H9 (cell line): Measurements from ENCODE around the gene DHX36. TPM values are rescaled to one million over a fixed set of nuclear protein-coding genes. Genes with fewer than 3 reads are reported as not detected.

Source experiments
- DNase-seq: peaks from one replicate; pipeline ENCODE4 v3.0.0-alpha.2; 2017
- H2AFZ ChIP-seq: one replicate; pipeline ENCODE4 v1.6.1; 2013; ENCODE audit warnings: mild to moderate bottlenecking, low read length, control low read depth, moderate library complexity
- H2AK5ac ChIP-seq: 2 replicates; pipeline ENCODE4 v1.6.1; 2013; ENCODE audit warnings: low read length, control low read depth, mixed read lengths; ENCODE audit not compliant: insufficient read length
- H2BK120ac ChIP-seq: one replicate; pipeline ENCODE4 v1.6.1; 2013; ENCODE audit warnings: low read depth, mild to moderate bottlenecking, low read length, control low read depth, inconsistent platforms; ENCODE audit not compliant: poor library complexity, severe bottlenecking
- H2BK12ac ChIP-seq: 2 replicates; pipeline ENCODE4 v1.6.1; 2013; ENCODE audit warnings: low read length, control low read depth, mixed read lengths, low read depth; ENCODE audit not compliant: insufficient read length
- H2BK15ac ChIP-seq: 2 replicates; pipeline ENCODE4 v1.6.1; 2013; ENCODE audit warnings: low read depth, low read length, control low read depth
- H2BK20ac ChIP-seq: one replicate; pipeline ENCODE4 v1.6.1; 2013; ENCODE audit warnings: low read depth, mild to moderate bottlenecking, low read length, control low read depth, inconsistent platforms; ENCODE audit not compliant: poor library complexity, severe bottlenecking
- H2BK5ac ChIP-seq: 2 replicates; pipeline ENCODE4 v1.6.1; 2013; ENCODE audit warnings: low read length, control low read depth, mixed read lengths; ENCODE audit not compliant: insufficient read length
- H3K14ac ChIP-seq: 2 replicates; pipeline ENCODE4 v1.6.1; 2013; ENCODE audit warnings: low read length, control low read depth; ENCODE audit not compliant: insufficient read depth
- H3K18ac ChIP-seq: 2 replicates; pipeline ENCODE4 v1.6.1; 2013; ENCODE audit warnings: low read depth, mild to moderate bottlenecking, mixed read lengths, low read length, control low read depth; ENCODE audit not compliant: insufficient read length
- H3K23ac ChIP-seq: 2 replicates; pipeline ENCODE4 v1.6.1; 2013; ENCODE audit warnings: low read length, control low read depth, mixed read lengths, low read depth; ENCODE audit not compliant: insufficient read length
- H3K23me2 ChIP-seq: 2 replicates; pipeline ENCODE4 v1.6.1; 2013; ENCODE audit warnings: low read depth, mild to moderate bottlenecking, mixed read lengths, low read length, control low read depth; ENCODE audit not compliant: insufficient read length, poor library complexity, severe bottlenecking
- H3K27ac ChIP-seq: 2 replicates; pipeline ENCODE4 v1.5.1; 2013; ENCODE audit warnings: low read length, control low read depth, mixed read lengths, low read depth; ENCODE audit not compliant: insufficient read length
- H3K27me3 ChIP-seq: 2 replicates; pipeline ENCODE4 v1.6.1; 2013; ENCODE audit warnings: low read length, control low read depth, inconsistent platforms; ENCODE audit not compliant: insufficient read depth
- H3K4ac ChIP-seq: 2 replicates; pipeline ENCODE4 v1.6.1; 2013; ENCODE audit warnings: low read depth, mild to moderate bottlenecking, control low read depth, inconsistent platforms, low read length, moderate library complexity
- H3K4me1 ChIP-seq: 2 replicates; pipeline ENCODE4 v1.6.1; 2013; ENCODE audit warnings: low read length, control low read depth, inconsistent platforms; ENCODE audit not compliant: insufficient read depth
- H3K4me2 ChIP-seq: 2 replicates; pipeline ENCODE4 v1.6.1; 2013; ENCODE audit warnings: low read length, control low read depth, mixed read lengths; ENCODE audit not compliant: insufficient read length, insufficient read depth
- H3K56ac ChIP-seq: 2 replicates; pipeline ENCODE4 v1.6.1; 2013; ENCODE audit warnings: low read depth, mild to moderate bottlenecking, mixed read lengths, low read length, control low read depth; ENCODE audit not compliant: insufficient read length
- H3K79me1 ChIP-seq: 2 replicates; pipeline ENCODE4 v1.6.1; 2013; ENCODE audit warnings: low read depth, mild to moderate bottlenecking, moderate library complexity, low read length, control low read depth, inconsistent platforms; ENCODE audit not compliant: insufficient read depth, poor library complexity, severe bottlenecking
- H3K79me2 ChIP-seq: 2 replicates; pipeline ENCODE4 v1.6.1; 2013; ENCODE audit warnings: low read length, control low read depth, inconsistent platforms; ENCODE audit not compliant: insufficient read depth
- H3K9ac ChIP-seq: 2 replicates; pipeline ENCODE4 v1.6.1; 2013; ENCODE audit warnings: low read length, control low read depth, mixed read lengths; ENCODE audit not compliant: insufficient read length; ENCODE audit errors: extremely low read depth
- H3K9me3 ChIP-seq: one replicate; pipeline ENCODE4 v1.6.1; 2013; ENCODE audit warnings: low read depth, low read length, inconsistent platforms; ENCODE audit not compliant: control insufficient read depth
- H3T11ph ChIP-seq: one replicate; pipeline ENCODE4 v1.6.1; 2013; ENCODE audit warnings: mild to moderate bottlenecking, low read length, control low read depth, inconsistent platforms
- H4K20me1 ChIP-seq: one replicate; pipeline ENCODE4 v1.6.1; 2013; ENCODE audit not compliant: control insufficient read depth, insufficient read length, insufficient read depth
- H4K5ac ChIP-seq: 2 replicates; pipeline ENCODE4 v1.6.1; 2013; ENCODE audit warnings: low read depth, mild to moderate bottlenecking, mixed read lengths, low read length, control low read depth; ENCODE audit not compliant: insufficient read length
- H4K8ac ChIP-seq: replicated peaks from 2 replicates; pipeline ENCODE4 v1.6.1; 2013; ENCODE audit warnings: low read length, control low read depth, mixed read lengths, low read depth; ENCODE audit not compliant: insufficient read length
- H4K91ac ChIP-seq: 2 replicates; pipeline ENCODE4 v1.6.1; 2013; ENCODE audit warnings: low read depth, mild to moderate bottlenecking, moderate library complexity, mixed read lengths, low read length, control low read depth; ENCODE audit not compliant: insufficient read length
- H3K27ac Mint-ChIP-seq, 3 experiments: 2 replicates in 2 of 3; 3 replicates in 1 of 3; pipeline ENCODE4 v1.8.0; 2020 to 2021; ENCODE audit warnings: mixed read lengths in 3 of 3, mild to moderate bottlenecking in 1 of 3, moderate library complexity in 1 of 3
- H3K27me3 Mint-ChIP-seq: 2 replicates; pipeline ENCODE4 v1.8.0; 2021; ENCODE audit warnings: low read depth, mild to moderate bottlenecking, moderate library complexity, mixed read lengths
- H3K36me3 Mint-ChIP-seq, 3 experiments: 2 replicates in 2 of 3; 3 replicates in 1 of 3; pipeline ENCODE4 v1.8.0; 2020 to 2021; ENCODE audit warnings: low read depth in 3 of 3, mixed read lengths in 3 of 3; ENCODE audit not compliant: insufficient read depth in 1 of 3
- H3K4me1 Mint-ChIP-seq, 2 experiments: 2 replicates each; pipeline ENCODE4 v1.8.0; 2020; ENCODE audit warnings: mixed read lengths in 2 of 2
- H3K4me3 Mint-ChIP-seq, 2 experiments: 2 replicates in 1 of 2; 3 replicates in 1 of 2; pipeline ENCODE4 v1.8.0; 2020 to 2021; ENCODE audit warnings: mild to moderate bottlenecking in 2 of 2, mixed read lengths in 2 of 2, moderate library complexity in 1 of 2
- H3K9me3 Mint-ChIP-seq, 2 experiments: 2 replicates in 1 of 2; 3 replicates in 1 of 2; pipeline ENCODE4 v1.8.0; 2020; ENCODE audit warnings: mild to moderate bottlenecking in 2 of 2, mixed read lengths in 2 of 2, moderate library complexity in 1 of 2
- CTCF ChIP-seq: fragments of 200-600 bp; sonication (generic); conservative IDR thresholded peaks from 3 replicates; pipeline ENCODE4 v1.8.0; 2021; ENCODE audit warnings: antibody characterized with exemption, mild to moderate bottlenecking
- WGBS: extraction: QIAGEN DNeasy Blood & Tissue Kit; methylation state at CpG from one replicate; pipeline ENCODE4 v1.1.7; 2013; ENCODE audit warnings: missing lambda C conversion rate, low lambda C conversion rate, mixed read lengths; ENCODE audit not compliant: insufficient read length; ENCODE audit errors: extremely low coverage; 5-methylcytosine and 5-hydroxymethylcytosine counted together
- total RNA-seq: library from RNA; stranded (reverse); gene quantifications from 2 replicates; pipeline ENCODE4 v1.2.1, GENCODE V29; 2021

The DHX36 gene
- total RNA-seq, 1 experiment from 2014 or later, result 103 TPM

- no peak overlapping the region for H3K27ac ChIP-seq
- no peak overlapping the region for H3K4me2 ChIP-seq
- H3K4me1 ChIP-seq, result no peaks in the 10 kb centered on the region
- H3K14ac ChIP-seq, result no peak overlapping the region
- H2BK15ac ChIP-seq, result no peak overlapping the region
- H3K9me3 Mint-ChIP-seq, result no peaks in the 10 kb centered on the region
- H4K8ac ChIP-seq, result no peak overlapping the region
- no peaks in the 10 kb centered on the region for H3K79me2 ChIP-seq
- no peaks in the 10 kb centered on the region for H3K27me3 ChIP-seq
- H3K9me3 ChIP-seq, result no peaks in the 10 kb centered on the region
- H3K56ac ChIP-seq, result no peak overlapping the region
- no peak overlapping the region for H2BK120ac ChIP-seq
- H4K5ac ChIP-seq, result no peak overlapping the region
- H2BK20ac ChIP-seq, result no peak overlapping the region
- H3K18ac ChIP-seq, result no peak overlapping the region
- WGBS, result no CpG with 5 or more reads among the region's 3 CpGs
- H4K20me1 ChIP-seq, result no peaks in the 10 kb centered on the region
- no peak overlapping the region for H2BK5ac ChIP-seq
- no peaks in the 10 kb centered on the region for H3K79me1 ChIP-seq
- H3K27me3 Mint-ChIP-seq, result no peaks in the 10 kb centered on the region
- no peak overlapping the region for H3K23ac ChIP-seq
- no peak overlapping the region for H2BK12ac ChIP-seq
- no peak for DNase-seq
- H3K4ac ChIP-seq, result no peak overlapping the region
- no peak for TF ChIP-seq CTCF
- no peaks in the 10 kb centered on the region for H3K23me2 ChIP-seq
- no peak overlapping the region for H2AK5ac ChIP-seq
- no peak overlapping the region for H3K9ac ChIP-seq
- no peak overlapping the region for H4K91ac ChIP-seq
- no peak overlapping the region; a peak in 1 of 7 replicates for H3K27ac Mint-ChIP-seq
- no peak overlapping the region for H3T11ph ChIP-seq
- no peak overlapping the region for H3K4me3 Mint-ChIP-seq
- no peaks in the 10 kb centered on the region for H3K36me3 Mint-ChIP-seq
- peaks cover 3 to 4% of the 10 kb centered on the region in 2 experiments; a peak in 3 of 4 replicates for H3K4me1 Mint-ChIP-seq
- H2AFZ ChIP-seq, result no peak overlapping the region
Measured at GRCh38 chr3:154227531-154227930, 96.8 kb downstream of the DHX36 start.
